BLaER1 (cell line): ENCODE measurements around the gene RIMKLA.

Source experiments
- H3K27ac ChIP-seq: shearing (Covaris generic); formaldehyde crosslinking; 2 replicates; pipeline ENCODE4 v1.8.1; 2022
- H3K27me3 ChIP-seq: shearing (Covaris generic); formaldehyde crosslinking; 2 replicates; pipeline ENCODE4 v1.8.1; 2022
- H3K36me3 ChIP-seq: shearing (Covaris generic); formaldehyde crosslinking; 2 replicates; pipeline ENCODE4 v1.8.1; 2022
- H3K4me1 ChIP-seq: shearing (Covaris generic); formaldehyde crosslinking; 2 replicates; pipeline ENCODE4 v1.8.1; 2022
- H3K4me2 ChIP-seq: shearing (Covaris generic); formaldehyde crosslinking; 2 replicates; pipeline ENCODE4 v1.8.1; 2022
- H3K4me3 ChIP-seq: shearing (Covaris generic); formaldehyde crosslinking; 2 replicates; pipeline ENCODE4 v1.8.1; 2022
- H3K9ac ChIP-seq: shearing (Covaris generic); formaldehyde crosslinking; 2 replicates; pipeline ENCODE4 v1.8.1; 2022
- H3K9me3 ChIP-seq: shearing (Covaris generic); formaldehyde crosslinking; 2 replicates; pipeline ENCODE4 v1.8.1; 2022
- H4K20me1 ChIP-seq: shearing (Covaris generic); formaldehyde crosslinking; 2 replicates; pipeline ENCODE4 v1.8.1; 2022
- Cebpa-rat ChIP-seq: shearing (Covaris generic); IDR thresholded peaks from 2 replicates; pipeline ENCODE4 v1.8.1; 2022

The RIMKLA gene

DNA sequence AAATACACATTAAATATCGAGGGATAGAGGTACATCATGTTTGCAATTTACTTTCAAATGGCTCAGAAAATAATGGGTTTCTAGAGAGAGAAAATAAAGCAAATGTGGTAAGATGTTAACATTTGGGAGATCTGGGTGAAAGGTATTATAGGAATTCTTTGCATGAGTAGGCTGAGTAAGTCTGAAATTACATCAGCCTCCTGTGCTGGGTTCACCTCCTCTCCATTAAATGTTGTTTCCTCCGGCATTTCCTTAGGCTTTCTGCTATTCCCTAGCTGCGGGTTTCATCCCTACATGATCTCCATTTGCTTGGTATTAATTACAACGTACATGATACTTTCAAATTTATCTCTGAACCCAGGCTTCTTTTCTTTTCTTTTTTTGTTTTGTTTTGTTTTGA lies 43.6 kb downstream of the RIMKLA start:
- TF ChIP-seq Cebpa-rat = no peak
- H3K4me3 ChIP-seq = no peak overlapping the region
- H3K27ac ChIP-seq = no peak overlapping the region
- no peaks in the 10 kb centered on the region for H4K20me1 ChIP-seq
- H3K9me3 ChIP-seq = no peaks in the 10 kb centered on the region
- no peak overlapping the region for H3K9ac ChIP-seq
- peaks cover 6% of the 10 kb centered on the region; the same call in 1 of the 2 replicates for H3K4me1 ChIP-seq
- no peak overlapping the region for H3K4me2 ChIP-seq
- H3K36me3 ChIP-seq = no peaks in the 10 kb centered on the region
- H3K27me3 ChIP-seq = no peaks in the 10 kb centered on the region

DNA sequence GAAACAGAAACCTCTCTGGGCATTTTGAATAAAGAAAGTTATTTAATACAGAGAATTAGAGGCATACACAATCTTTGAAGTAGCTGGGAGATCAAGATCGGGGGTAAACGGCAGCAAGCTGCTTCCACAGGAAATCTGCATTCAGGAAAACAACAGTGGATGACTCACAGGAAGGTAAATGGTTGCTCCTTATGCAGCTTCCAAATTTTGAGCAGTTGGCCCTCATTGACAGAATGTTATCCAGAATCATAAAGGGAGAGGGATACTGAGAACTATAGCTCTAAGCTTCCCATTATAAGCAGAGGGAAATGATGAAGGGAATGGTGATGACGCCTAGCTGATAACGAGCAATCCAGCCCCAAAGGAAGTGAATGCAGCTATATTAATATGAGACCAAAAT lies 46.6 kb downstream of the RIMKLA start:
- H3K4me1 ChIP-seq = peaks cover 16% of the 10 kb centered on the region
- no peak overlapping the region for H3K27ac ChIP-seq
- no peaks in the 10 kb centered on the region for H4K20me1 ChIP-seq
- H3K4me2 ChIP-seq = no peak overlapping the region
- no peak overlapping the region for H3K4me3 ChIP-seq
- no peaks in the 10 kb centered on the region for H3K36me3 ChIP-seq
- no peak overlapping the region for H3K9ac ChIP-seq
- no peaks in the 10 kb centered on the region for H3K27me3 ChIP-seq
- H3K9me3 ChIP-seq = no peaks in the 10 kb centered on the region
- TF ChIP-seq Cebpa-rat = no peak

DNA sequence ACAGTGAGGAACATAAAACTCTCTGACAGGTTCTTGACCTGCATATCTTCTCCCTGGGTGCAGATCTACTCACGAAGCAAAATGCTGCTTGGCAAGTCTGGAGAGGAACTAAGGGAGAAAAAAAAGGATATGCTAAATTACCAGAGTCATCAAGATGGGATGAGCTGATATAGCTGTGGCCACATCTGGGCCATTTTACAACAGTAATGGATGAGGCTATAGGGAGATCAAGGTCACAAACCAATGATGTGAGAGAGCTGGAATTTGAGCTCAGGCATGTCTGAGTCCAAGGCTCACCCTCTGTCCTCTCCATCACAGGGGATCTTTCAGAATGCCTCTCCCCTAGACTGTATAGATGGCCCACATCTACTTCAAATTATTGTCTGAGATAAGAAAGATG lies 49.0 kb downstream of the RIMKLA start:
- H3K4me2 ChIP-seq = no peak overlapping the region
- H3K4me1 ChIP-seq = peaks cover 10% of the 10 kb centered on the region
- no peaks in the 10 kb centered on the region for H4K20me1 ChIP-seq
- no peak overlapping the region for H3K27ac ChIP-seq
- H3K4me3 ChIP-seq = no peak overlapping the region
- no peaks in the 10 kb centered on the region for H3K9me3 ChIP-seq
- TF ChIP-seq Cebpa-rat = no peak
- H3K27me3 ChIP-seq = no peaks in the 10 kb centered on the region
- no peak overlapping the region for H3K9ac ChIP-seq
- no peaks in the 10 kb centered on the region for H3K36me3 ChIP-seq

DNA sequence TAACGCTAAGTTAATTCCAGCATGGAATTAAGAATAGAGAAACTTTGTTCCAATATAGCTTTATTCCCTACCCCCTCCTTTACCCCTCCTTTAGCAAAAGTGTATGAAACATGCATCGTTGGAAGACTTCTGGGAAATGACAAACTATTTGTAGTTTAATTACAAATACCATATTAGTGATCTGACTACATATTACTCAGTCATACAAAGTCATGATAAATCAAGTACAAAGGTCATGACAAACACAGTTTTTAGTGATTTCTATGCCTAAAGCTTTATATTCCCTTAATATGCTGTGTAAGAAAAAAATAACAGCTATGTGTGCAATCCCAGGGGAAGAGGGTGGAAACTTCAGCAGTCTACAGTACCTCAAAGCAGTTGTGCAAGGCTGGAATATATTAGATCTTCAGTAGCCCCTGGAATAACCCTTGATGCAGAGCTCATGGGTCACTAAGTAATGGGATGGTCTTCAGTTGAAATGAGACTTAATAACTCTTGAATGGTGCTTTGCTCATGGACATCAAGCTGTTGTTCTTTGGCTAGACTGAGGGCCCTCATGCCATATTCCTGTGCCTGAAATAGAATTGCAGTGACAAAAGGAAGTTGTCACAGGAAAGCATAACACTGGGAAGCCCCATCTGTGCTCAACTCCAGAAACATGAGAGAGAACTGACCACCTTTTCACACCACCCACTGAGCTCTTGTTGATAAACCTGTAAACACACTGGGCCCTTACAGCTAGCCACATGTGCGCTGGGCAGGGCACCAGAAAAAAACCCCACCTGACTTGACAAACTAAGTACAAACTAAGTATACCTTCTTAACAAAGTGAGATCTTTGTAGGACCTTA lies 49.9 kb downstream of the RIMKLA start:
- Histone ChIP-seq H3K4me1 (peaks cover 10% of the 10 kb centered on the region), H3K27me3 (no peaks in the 10 kb centered on the region), H3K4me2 (peak overlapping the region; percentile 55), H3K4me3 (no peak overlapping the region), H3K36me3 (no peaks in the 10 kb centered on the region), H3K27ac (no peak overlapping the region), H3K9ac (no peak overlapping the region), H4K20me1 (no peaks in the 10 kb centered on the region), H3K9me3 (no peaks in the 10 kb centered on the region)
- no peak for TF ChIP-seq Cebpa-rat

DNA sequence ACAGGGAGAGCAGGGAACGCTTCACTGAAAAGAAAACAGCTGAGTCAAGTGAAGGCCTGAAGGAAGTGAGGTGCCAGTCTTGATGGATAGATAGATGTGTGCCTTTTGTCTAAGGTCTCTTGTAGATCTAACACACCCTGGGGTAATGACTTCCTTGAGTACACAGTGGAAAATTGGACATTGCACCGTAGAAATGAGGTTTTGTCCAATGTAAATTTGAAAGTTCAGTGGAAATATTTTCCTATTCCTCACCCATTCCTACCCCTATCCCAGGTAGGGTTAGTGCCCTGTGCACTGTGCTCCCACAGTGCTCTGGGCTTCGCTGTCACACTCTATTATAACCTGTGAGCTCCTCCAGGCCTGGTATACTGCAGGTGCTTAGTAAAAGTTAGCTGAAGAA lies 50.9 kb downstream of the RIMKLA start:
- Histone ChIP-seq H3K27ac (no peak overlapping the region), H3K4me3 (no peak overlapping the region), H3K9me3 (no peaks in the 10 kb centered on the region), H3K4me2 (no peak overlapping the region), H4K20me1 (no peaks in the 10 kb centered on the region), H3K9ac (no peak overlapping the region), H3K27me3 (no peaks in the 10 kb centered on the region), H3K4me1 (peaks cover 10% of the 10 kb centered on the region), H3K36me3 (no peaks in the 10 kb centered on the region)
- no peak for TF ChIP-seq Cebpa-rat

DNA sequence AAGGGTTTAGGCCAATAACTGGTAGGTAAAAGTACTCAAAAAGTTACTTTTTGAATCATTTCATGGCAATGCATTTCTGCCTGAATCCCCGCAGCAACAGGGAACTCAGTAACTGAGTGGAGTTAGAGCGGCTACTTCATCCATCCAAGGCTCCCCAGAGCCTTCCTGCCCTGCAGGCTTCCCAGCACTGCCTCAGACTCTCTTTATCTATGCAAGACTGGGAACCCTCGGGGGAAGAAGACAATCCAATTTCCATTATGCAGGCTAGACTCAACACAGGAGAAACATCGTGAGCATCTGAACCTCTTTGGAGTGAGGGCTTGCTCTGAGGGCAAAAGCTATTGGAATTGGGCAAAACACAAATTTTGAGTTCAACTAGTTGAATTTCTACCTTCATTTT lies 52.1 kb downstream of the RIMKLA start:
- Histone ChIP-seq H3K9me3 (no peaks in the 10 kb centered on the region), H3K4me1 (peaks cover 10% of the 10 kb centered on the region)

DNA sequence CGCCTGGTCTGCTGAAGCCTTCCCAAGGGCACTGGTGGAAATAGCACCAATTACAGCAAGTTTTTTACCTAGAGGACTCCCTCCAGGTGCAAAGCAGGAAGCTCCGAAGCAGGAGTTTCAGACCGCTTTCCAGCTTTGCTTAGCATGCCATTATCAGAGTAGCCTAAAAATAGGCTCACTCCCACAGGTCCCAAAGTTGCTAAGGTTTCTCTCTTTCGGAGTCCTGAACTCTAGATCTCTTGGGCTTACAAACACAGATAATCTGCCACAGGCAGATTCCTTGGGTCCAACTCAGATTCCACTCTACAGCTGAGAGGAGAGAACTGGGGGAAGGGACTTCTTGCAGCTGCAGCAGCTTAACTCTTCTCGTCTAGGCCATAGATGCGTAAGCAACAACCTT lies 52.8 kb downstream of the RIMKLA start:
- no peak for TF ChIP-seq Cebpa-rat
- H3K4me1 ChIP-seq = peaks cover 10% of the 10 kb centered on the region
- no peaks in the 10 kb centered on the region for H3K27me3 ChIP-seq
- no peaks in the 10 kb centered on the region for H3K36me3 ChIP-seq
- H4K20me1 ChIP-seq = no peaks in the 10 kb centered on the region
- no peak overlapping the region for H3K9ac ChIP-seq
- no peaks in the 10 kb centered on the region for H3K9me3 ChIP-seq
- H3K4me2 ChIP-seq = no peak overlapping the region
- H3K4me3 ChIP-seq = no peak overlapping the region
- no peak overlapping the region for H3K27ac ChIP-seq

More for the DNA sequence above, 52.1 kb downstream of the RIMKLA start:
- Histone ChIP-seq H3K4me3 (no peak overlapping the region), H3K4me2 (no peak overlapping the region), H3K27me3 (no peaks in the 10 kb centered on the region), H4K20me1 (no peaks in the 10 kb centered on the region), H3K27ac (no peak overlapping the region), H3K36me3 (no peaks in the 10 kb centered on the region), H3K9ac (no peak overlapping the region)
- no peak for TF ChIP-seq Cebpa-rat

DNA sequence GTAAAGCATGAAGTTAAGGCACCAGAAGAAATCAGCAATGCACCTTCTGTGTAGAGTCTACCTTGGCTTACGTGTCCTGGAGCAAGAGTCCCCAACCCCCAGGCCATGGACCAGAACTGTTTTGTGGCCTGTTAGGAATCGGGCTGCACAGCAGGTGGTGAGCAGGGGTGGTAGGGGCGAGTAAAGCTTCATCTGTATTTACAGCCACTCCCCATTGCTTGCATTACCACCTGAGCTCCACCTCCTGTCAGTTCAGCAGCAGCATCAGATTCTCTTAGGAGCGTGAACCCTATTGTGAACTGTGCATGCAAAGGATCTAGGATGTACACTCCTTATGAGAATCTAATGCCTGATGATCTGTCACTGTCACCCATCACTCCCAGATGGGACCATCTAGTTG lies 53.7 kb downstream of the RIMKLA start:
- Histone ChIP-seq H3K4me3 (no peak overlapping the region), H3K9ac (no peak overlapping the region), H3K27ac (no peak overlapping the region), H3K4me1 (peaks cover 10% of the 10 kb centered on the region), H3K36me3 (no peaks in the 10 kb centered on the region), H3K4me2 (no peak overlapping the region), H3K9me3 (no peaks in the 10 kb centered on the region), H3K27me3 (no peaks in the 10 kb centered on the region), H4K20me1 (no peaks in the 10 kb centered on the region)
- TF ChIP-seq Cebpa-rat = no peak

DNA sequence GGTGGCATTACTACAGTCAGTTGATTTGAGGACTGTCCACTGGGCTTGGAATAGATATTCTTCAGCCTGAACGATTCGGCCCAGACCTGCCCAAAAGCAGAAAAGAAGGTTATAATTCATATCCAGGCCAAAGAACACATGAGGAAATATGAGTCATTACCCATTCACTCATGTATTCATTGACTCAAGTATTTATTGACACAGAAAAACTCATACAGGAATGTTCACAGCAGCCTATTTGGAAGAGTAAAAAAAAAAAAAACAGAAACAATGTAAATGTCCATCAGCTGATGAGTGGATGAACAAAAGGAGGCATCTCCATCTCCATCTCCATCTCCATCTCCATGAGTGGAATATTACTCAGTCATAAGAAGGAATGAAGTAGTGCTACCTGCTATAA lies 59.3 kb downstream of the RIMKLA start:
- Histone ChIP-seq H3K4me3 (no peak overlapping the region), H3K36me3 (no peaks in the 10 kb centered on the region), H3K27ac (no peak overlapping the region), H3K9me3 (no peaks in the 10 kb centered on the region), H3K27me3 (no peaks in the 10 kb centered on the region), H3K9ac (no peak overlapping the region), H3K4me2 (no peak overlapping the region), H3K4me1 (no peaks in the 10 kb centered on the region), H4K20me1 (no peaks in the 10 kb centered on the region)
- TF ChIP-seq Cebpa-rat = no peak

DNA sequence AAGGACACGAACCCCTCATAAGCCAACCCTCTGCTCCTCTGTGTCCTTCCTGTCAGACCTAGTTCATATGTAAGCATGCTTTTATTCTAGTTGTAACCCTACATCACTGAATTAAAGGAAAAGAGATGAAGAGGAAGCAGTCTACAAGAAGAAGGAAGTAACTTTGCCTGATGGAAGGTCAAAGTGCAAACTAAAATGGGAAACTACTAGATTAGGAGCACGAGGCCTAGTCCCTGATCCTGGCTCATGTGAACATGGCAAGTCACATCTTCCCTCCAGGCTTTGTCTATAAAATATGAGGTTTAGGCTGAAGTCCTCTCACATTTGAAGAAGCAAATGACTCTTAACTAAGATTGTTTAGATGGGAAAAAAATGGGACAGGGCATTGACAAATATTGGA lies 62.1 kb downstream of the RIMKLA start:
- Histone ChIP-seq H3K9me3 (no peaks in the 10 kb centered on the region), H3K27ac (no peak overlapping the region), H3K27me3 (no peaks in the 10 kb centered on the region), H3K4me3 (no peak overlapping the region), H4K20me1 (no peaks in the 10 kb centered on the region), H3K36me3 (no peaks in the 10 kb centered on the region), H3K9ac (no peak overlapping the region), H3K4me1 (no peaks in the 10 kb centered on the region), H3K4me2 (no peak overlapping the region)
- TF ChIP-seq Cebpa-rat = no peak
